GM12892 (cell line): ENCODE results near the gene TMEM218.

Source experiments
- POLR2A ChIP-seq: IDR thresholded peaks from 2 replicates; pipeline ENCODE4 v1.6.1; 2011; ENCODE audit warnings: low read depth, low read length, control low read depth
- TAF1 ChIP-seq: IDR thresholded peaks from 2 replicates; pipeline ENCODE4 v1.6.1; 2011; ENCODE audit warnings: low read depth, mild to moderate bottlenecking, control low read depth, low read length, borderline replicate concordance

DNA sequence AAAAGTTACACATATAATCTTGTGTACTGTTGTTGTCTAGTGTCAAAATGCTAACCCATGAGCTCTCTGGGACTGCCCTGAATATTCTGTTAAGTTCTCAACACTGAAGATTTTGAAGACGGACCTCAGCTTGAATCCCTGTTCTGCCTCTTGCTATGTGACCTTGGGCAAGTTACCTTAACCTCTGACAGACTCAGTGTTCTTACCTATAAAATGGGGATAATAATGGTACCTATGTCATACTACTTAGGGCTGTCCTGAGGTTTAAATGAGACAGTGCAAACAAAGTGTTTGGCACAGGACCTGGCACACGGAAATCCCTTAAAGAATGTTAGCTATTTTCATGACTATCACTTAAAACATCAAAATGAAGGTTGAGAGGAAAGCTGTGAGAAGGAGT, 11.3 kb downstream of the TMEM218 start:
- no peak for TF ChIP-seq POLR2A
- no peak for TF ChIP-seq TAF1
